Measurements from ENCODE around the gene PSORS1C2.

Gene PSORS1C2

DNA sequence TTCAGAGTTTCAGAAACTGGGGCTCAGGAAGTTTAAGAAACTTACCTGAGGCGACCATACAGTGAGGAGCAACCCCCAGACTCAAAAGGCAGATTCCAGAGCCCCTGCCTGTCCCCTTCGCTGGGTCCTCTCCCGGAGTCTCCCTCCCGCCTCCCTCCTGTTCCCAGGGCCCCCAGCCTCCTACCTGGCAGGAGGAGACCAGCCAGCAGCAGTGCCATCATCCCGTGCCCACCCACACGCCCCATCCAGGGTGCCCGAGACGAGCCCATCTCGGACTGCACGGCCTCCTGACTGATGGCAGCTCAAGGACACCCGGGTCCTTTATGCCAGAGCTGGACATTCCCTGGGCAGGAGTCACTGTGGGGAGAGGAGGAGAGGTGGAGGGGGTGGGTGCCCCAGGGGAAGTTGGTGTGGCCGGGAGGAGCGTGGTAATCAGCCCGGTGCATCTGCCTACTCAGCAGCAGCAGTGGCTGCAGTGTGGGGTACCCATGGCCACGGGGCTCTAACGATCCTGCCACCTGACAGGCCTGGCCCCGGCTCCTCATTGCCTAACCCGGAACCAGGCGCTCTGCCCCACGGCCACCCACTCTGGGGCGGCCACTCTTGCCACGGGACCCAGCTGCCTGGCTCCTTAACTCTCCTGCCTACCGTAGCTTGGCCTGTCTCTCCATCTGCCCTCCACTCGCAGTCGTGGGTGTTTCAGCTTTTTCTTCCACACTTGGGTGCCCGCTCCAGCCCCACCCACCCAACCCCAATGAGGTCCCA, 18.5 kb downstream of the PSORS1C2 start, which contains the start of gene CDSN:
TSS of gene CDSN (minus strand) at position 296 of the 765 bp plus-strand sequence. CDS start at position 269, 27 bp downstream.
- DNase-seq (ENCODE audit: low read depth in 1 of 2, low spot score in 1 of 2), result no peak
- TF ChIP-seq GABPA (IDR thresholded peaks at IDR 0.05; ENCODE audit: low read depth) (no peak), POLR2AphosphoS5 (IDR thresholded peaks at IDR 0.05; ENCODE audit: low read depth) (no peak), SPI1 (IDR thresholded peaks at IDR 0.05; ENCODE audit: borderline replicate concordance, low read depth) (no peak)
- TF ChIP-seq, protein P1, sequence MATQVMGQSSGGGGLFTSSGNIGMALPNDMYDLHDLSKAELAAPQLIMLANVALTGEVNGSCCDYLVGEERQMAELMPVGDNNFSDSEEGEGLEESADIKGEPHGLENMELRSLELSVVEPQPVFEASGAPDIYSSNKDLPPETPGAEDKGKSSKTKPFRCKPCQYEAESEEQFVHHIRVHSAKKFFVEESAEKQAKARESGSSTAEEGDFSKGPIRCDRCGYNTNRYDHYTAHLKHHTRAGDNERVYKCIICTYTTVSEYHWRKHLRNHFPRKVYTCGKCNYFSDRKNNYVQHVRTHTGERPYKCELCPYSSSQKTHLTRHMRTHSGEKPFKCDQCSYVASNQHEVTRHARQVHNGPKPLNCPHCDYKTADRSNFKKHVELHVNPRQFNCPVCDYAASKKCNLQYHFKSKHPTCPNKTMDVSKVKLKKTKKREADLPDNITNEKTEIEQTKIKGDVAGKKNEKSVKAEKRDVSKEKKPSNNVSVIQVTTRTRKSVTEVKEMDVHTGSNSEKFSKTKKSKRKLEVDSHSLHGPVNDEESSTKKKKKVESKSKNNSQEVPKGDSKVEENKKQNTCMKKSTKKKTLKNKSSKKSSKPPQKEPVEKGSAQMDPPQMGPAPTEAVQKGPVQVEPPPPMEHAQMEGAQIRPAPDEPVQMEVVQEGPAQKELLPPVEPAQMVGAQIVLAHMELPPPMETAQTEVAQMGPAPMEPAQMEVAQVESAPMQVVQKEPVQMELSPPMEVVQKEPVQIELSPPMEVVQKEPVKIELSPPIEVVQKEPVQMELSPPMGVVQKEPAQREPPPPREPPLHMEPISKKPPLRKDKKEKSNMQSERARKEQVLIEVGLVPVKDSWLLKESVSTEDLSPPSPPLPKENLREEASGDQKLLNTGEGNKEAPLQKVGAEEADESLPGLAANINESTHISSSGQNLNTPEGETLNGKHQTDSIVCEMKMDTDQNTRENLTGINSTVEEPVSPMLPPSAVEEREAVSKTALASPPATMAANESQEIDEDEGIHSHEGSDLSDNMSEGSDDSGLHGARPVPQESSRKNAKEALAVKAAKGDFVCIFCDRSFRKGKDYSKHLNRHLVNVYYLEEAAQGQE (IDR thresholded peaks at IDR 0.05; ENCODE audit: insufficient replicate concordance, low read depth), result no peak
- TF ChIP-seq, protein P2, sequence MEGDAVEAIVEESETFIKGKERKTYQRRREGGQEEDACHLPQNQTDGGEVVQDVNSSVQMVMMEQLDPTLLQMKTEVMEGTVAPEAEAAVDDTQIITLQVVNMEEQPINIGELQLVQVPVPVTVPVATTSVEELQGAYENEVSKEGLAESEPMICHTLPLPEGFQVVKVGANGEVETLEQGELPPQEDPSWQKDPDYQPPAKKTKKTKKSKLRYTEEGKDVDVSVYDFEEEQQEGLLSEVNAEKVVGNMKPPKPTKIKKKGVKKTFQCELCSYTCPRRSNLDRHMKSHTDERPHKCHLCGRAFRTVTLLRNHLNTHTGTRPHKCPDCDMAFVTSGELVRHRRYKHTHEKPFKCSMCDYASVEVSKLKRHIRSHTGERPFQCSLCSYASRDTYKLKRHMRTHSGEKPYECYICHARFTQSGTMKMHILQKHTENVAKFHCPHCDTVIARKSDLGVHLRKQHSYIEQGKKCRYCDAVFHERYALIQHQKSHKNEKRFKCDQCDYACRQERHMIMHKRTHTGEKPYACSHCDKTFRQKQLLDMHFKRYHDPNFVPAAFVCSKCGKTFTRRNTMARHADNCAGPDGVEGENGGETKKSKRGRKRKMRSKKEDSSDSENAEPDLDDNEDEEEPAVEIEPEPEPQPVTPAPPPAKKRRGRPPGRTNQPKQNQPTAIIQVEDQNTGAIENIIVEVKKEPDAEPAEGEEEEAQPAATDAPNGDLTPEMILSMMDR (IDR thresholded peaks at IDR 0.05; ENCODE audit: insufficient read depth, low read length), result no peak
- H3K27me3 ChIP-seq (ENCODE audit: insufficient read depth, poor library complexity, severe bottlenecking), result no peaks in the 10 kb centered on the region
- H3K27ac ChIP-seq (replicated peaks), result no peak within 1 kb of the TSS
- no peak within 1 kb of the TSS for H3K4me3 ChIP-seq (replicated peaks; ENCODE audit: insufficient read depth, low read length)

DNA sequence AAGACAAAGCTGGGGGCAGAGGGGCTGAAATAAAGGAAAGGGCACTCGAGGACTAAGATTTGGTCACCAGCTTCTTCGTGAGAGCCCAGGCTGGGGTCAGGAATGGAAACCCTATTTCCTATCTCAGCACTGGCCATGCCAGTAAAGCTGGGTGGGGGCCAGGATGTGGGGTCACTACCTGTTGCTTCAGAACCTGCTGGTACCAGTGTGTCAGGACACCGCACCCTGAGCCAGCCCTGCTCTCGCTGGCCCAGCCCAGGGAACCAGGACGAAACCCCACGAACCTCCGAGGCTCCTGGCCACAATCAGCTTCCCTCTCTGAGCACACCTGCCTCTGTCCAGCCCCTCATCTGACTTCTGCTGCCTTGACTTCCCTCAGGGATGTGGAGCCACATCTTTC, 20.7 kb downstream of the PSORS1C2 start:
- TF ChIP-seq GABPA (IDR thresholded peaks at IDR 0.05; ENCODE audit: low read depth) (no peak), SPI1 (IDR thresholded peaks at IDR 0.05; ENCODE audit: borderline replicate concordance, low read depth) (no peak), POLR2AphosphoS5 (IDR thresholded peaks at IDR 0.05; ENCODE audit: low read depth) (no peak)
- TF ChIP-seq, protein P2 (IDR thresholded peaks at IDR 0.05; ENCODE audit: insufficient read depth, low read length), result no peak
- TF ChIP-seq, protein P1 (IDR thresholded peaks at IDR 0.05; ENCODE audit: insufficient replicate concordance, low read depth), result no peak
- no peak overlapping the region for H3K4me3 ChIP-seq (replicated peaks; ENCODE audit: insufficient read depth, low read length)
- H3K27me3 ChIP-seq (ENCODE audit: insufficient read depth, poor library complexity, severe bottlenecking), result peaks cover 6% of the 10 kb centered on the region
- H3K27ac ChIP-seq (replicated peaks), result no peak overlapping the region
- DNase-seq (ENCODE audit: low read depth in 1 of 2, low spot score in 1 of 2), result no peak

DNA sequence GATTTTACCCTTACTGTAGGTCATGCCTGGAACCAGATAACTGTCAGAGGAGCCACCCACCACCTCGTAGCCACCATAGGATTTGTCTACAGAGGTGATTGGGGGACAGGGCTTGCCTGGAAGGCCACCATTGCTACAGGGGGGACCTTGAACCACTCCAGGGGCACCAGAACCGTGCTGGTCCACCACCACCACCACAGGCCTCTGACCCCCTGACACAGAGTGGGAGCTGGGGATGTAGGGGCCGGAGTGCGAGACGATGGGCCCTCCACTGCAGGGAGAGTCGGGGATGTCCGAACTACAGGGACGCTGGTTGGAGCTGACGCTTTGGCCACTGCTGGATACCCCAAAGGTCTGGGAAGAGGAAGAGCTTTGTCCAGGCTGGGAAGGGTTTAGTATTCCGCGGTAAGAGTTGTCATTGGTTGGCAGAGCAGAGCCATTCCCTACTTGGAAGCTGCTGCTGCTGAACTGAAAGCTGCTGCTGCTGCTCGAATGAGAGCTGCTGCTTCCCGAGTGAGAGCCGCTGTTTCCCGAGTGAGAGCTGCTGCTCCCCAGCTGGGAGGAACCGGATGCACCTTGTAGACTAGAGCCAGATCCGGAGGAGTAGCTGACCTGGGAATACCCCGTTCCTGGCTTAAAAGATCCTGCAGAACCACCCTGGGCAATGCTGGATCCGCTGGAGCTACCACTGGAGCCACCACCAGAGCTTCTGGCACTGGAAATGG, 22.0 kb downstream of the PSORS1C2 start:
- H3K4me3 ChIP-seq (replicated peaks; ENCODE audit: insufficient read depth, low read length), result no peak overlapping the region
- H3K27me3 ChIP-seq (ENCODE audit: insufficient read depth, poor library complexity, severe bottlenecking), result peaks cover 6% of the 10 kb centered on the region
- H3K27ac ChIP-seq (replicated peaks), result no peak overlapping the region
- no peak for DNase-seq (ENCODE audit: low read depth in 1 of 2, low spot score in 1 of 2)
- no peak for TF ChIP-seq POLR2AphosphoS5 (IDR thresholded peaks at IDR 0.05; ENCODE audit: low read depth)
- no peak for TF ChIP-seq SPI1 (IDR thresholded peaks at IDR 0.05; ENCODE audit: borderline replicate concordance, low read depth)
- TF ChIP-seq, protein P1 (IDR thresholded peaks at IDR 0.05; ENCODE audit: insufficient replicate concordance, low read depth), result no peak
- TF ChIP-seq, protein P2 (IDR thresholded peaks at IDR 0.05; ENCODE audit: insufficient read depth, low read length), result no peak
- no peak for TF ChIP-seq GABPA (IDR thresholded peaks at IDR 0.05; ENCODE audit: low read depth)
